Endothelial cell of hepatic sinusoid (primary cell): ENCODE measurements around the gene CSMD2.

Experiments used
- in situ Hi-C: cut with HindIII; loops from 2 replicates; pipeline ENCODE4 v1.10.0; 2017; ENCODE audit warnings: low sequenced_read_pairs

Gene CSMD2

GRCh38 chr1:33726274-33726804 lies 438.7 kb downstream of the CSMD2 start:
- in situ Hi-C loops: no loop called here

GRCh38 chr1:33725556-33726160 lies 439.4 kb downstream of the CSMD2 start:
- in situ Hi-C loops: no loop called here

- in situ Hi-C loops: no loop called here
Measured at GRCh38 chr1:33725037-33725436, 440.0 kb downstream of the CSMD2 start.

GRCh38 chr1:33724348-33724747 lies 440.7 kb downstream of the CSMD2 start:
- in situ Hi-C loops: no loop called here

- in situ Hi-C loops: no loop called here
Measured at GRCh38 chr1:33723251-33723650, 441.8 kb downstream of the CSMD2 start.

- in situ Hi-C loops: no loop called here
Measured at GRCh38 chr1:33721301-33721815, 443.7 kb downstream of the CSMD2 start.

- in situ Hi-C loops: no loop called here
Measured at GRCh38 chr1:33719771-33720670, 445.0 kb downstream of the CSMD2 start.

- in situ Hi-C loops: no loop called here
Measured at GRCh38 chr1:33719326-33719725, 445.7 kb downstream of the CSMD2 start.

GRCh38 chr1:33718186-33718585 lies 446.8 kb downstream of the CSMD2 start:
- in situ Hi-C loops: no loop called here

GRCh38 chr1:33716976-33717688 lies 447.9 kb downstream of the CSMD2 start:
- in situ Hi-C loops: no loop called here

- in situ Hi-C loops: no loop called here
Measured at GRCh38 chr1:33715195-33715811, 449.7 kb downstream of the CSMD2 start.

GRCh38 chr1:33714421-33714820 lies 450.6 kb downstream of the CSMD2 start:
- in situ Hi-C loops: no loop called here

GRCh38 chr1:33713058-33713877 lies 451.8 kb downstream of the CSMD2 start:
- in situ Hi-C loops: no loop called here

GRCh38 chr1:33712186-33712585 lies 452.8 kb downstream of the CSMD2 start:
- in situ Hi-C loops: no loop called here

GRCh38 chr1:33711511-33711910 lies 453.5 kb downstream of the CSMD2 start:
- in situ Hi-C loops: no loop called here

- in situ Hi-C loops: no loop called here
Measured at GRCh38 chr1:33710967-33711366, 454.1 kb downstream of the CSMD2 start.

GRCh38 chr1:33709783-33710718 lies 455.0 kb downstream of the CSMD2 start:
- in situ Hi-C loops: no loop called here

- in situ Hi-C loops: no loop called here
Measured at GRCh38 chr1:33709174-33709782, 455.8 kb downstream of the CSMD2 start.
